Activated CD8-positive, alpha-beta memory T cell treated with anti-CD3 and anti-CD28 coated beads for 36 hours (primary cell): ENCODE data around the gene BID. TPM values are rescaled to one million over a fixed set of nuclear protein-coding genes. Genes with fewer than 3 reads are reported as not detected.

ENCODE experiments used
- CTCF ChIA-PET: fragments of 350-600 bp; sonication (Branson Sonifier 250); formaldehyde crosslinking; loops from one replicate; lab custom pipeline; 2021; ENCODE audit warnings: antibody characterized with exemption; lab: Charles Lee
- POLR2A ChIA-PET: fragments of 350-600 bp; sonication (Branson Sonifier 250); formaldehyde crosslinking; loops from one replicate; lab custom pipeline; 2021; ENCODE audit warnings: antibody characterized with exemption; lab: Charles Lee
- total RNA-seq, 2 experiments: library from RNA; stranded (reverse); gene quantifications; one replicate each; pipeline ENCODE4 v1.2.3, GENCODE V29; 2021

BID gene
- total RNA-seq: 10 to 100 TPM; 13.6 to 15.8 TPM

GRCh38 chr22:17774206-17774925 lies at the start of gene BID:
Gene BID, minus strand, starts transcription at chr22:17774469. Its CDS starts 24,353 bp downstream, at chr22:17750116.
- ChIA-PET POLR2A (no interaction called here), CTCF (interaction anchor here (1.3 to 3.3 kb wide), 2 partner anchors 11 to 32 kb away, joined by 4 to 13 read pairs; no protein-coding TSS in a partner anchor)

GRCh38 chr22:17823964-17824363 lies 49.7 kb upstream of the BID start:
- ChIA-PET CTCF (no interaction called here), POLR2A (no interaction called here)

- ChIA-PET POLR2A (no interaction called here), CTCF (no interaction called here)
These were observed 49.0 kb upstream of the BID start for GRCh38 chr22:17823226-17823625.

- POLR2A ChIA-PET: no interaction called here
- CTCF ChIA-PET: interaction anchor here (0.9 kb wide), 1 partner anchor 8 kb away, joined by 4 read pairs; no protein-coding TSS in a partner anchor
These were observed 47.8 kb upstream of the BID start for GRCh38 chr22:17822087-17822486.

- ChIA-PET POLR2A (no interaction called here), CTCF (interaction anchor here (0.9 kb wide), 1 partner anchor 9 kb away, joined by 4 read pairs; no protein-coding TSS in a partner anchor)
These were observed 46.7 kb upstream of the BID start for GRCh38 chr22:17820879-17821439.

GRCh38 chr22:17818649-17819048 lies 44.4 kb upstream of the BID start:
- ChIA-PET CTCF (interaction anchor here (0.5 to 1.3 kb wide), 3 partner anchors 10 to 210 kb away, joined by 3 to 4 read pairs (median 4); no protein-coding TSS in a partner anchor), POLR2A (no interaction called here)

- CTCF ChIA-PET: interaction anchor here (0.5 to 1.2 kb wide), 2 partner anchors 10 to 209 kb away, joined by 3 to 4 read pairs; no protein-coding TSS in a partner anchor
- POLR2A ChIA-PET: no interaction called here
These were observed 43.9 kb upstream of the BID start for GRCh38 chr22:17818180-17818579.

- POLR2A ChIA-PET: no interaction called here
- CTCF ChIA-PET: no interaction called here
These were observed 43.3 kb upstream of the BID start for GRCh38 chr22:17817511-17818065.

- ChIA-PET POLR2A (no interaction called here), CTCF (no interaction called here)
These were observed 42.8 kb upstream of the BID start for GRCh38 chr22:17817079-17817478.

GRCh38 chr22:17816649-17817048 lies 42.4 kb upstream of the BID start:
- POLR2A ChIA-PET: no interaction called here
- CTCF ChIA-PET: interaction anchor here (1.8 kb wide), 1 partner anchor 30 kb away, joined by 4 read pairs; no protein-coding TSS in a partner anchor

GRCh38 chr22:17815703-17816254 lies 41.5 kb upstream of the BID start:
- ChIA-PET POLR2A (no interaction called here), CTCF (interaction anchor here (0.9 to 1.8 kb wide), 2 partner anchors 15 to 29 kb away, joined by 3 to 4 read pairs; no protein-coding TSS in a partner anchor)

GRCh38 chr22:17814830-17815229 lies 40.6 kb upstream of the BID start:
- POLR2A ChIA-PET: no interaction called here
- CTCF ChIA-PET: interaction anchor here (0.9 to 1.8 kb wide), 2 partner anchors 16 to 28 kb away, joined by 3 to 4 read pairs; no protein-coding TSS in a partner anchor

- ChIA-PET CTCF (no interaction called here), POLR2A (no interaction called here)
These were observed 39.8 kb upstream of the BID start for GRCh38 chr22:17814084-17814483.

GRCh38 chr22:17811119-17811518 lies 36.9 kb upstream of the BID start:
- POLR2A ChIA-PET: no interaction called here
- CTCF ChIA-PET: no interaction called here

GRCh38 chr22:17810570-17811116 lies 36.4 kb upstream of the BID start:
- ChIA-PET POLR2A (no interaction called here), CTCF (no interaction called here)

GRCh38 chr22:17808693-17809403 lies 34.6 kb upstream of the BID start:
- CTCF ChIA-PET: no interaction called here
- POLR2A ChIA-PET: no interaction called here

- CTCF ChIA-PET: no interaction called here
- POLR2A ChIA-PET: no interaction called here
These were observed 33.5 kb upstream of the BID start for GRCh38 chr22:17807578-17808410.

GRCh38 chr22:17807086-17807485 lies 32.8 kb upstream of the BID start:
- ChIA-PET CTCF (no interaction called here), POLR2A (no interaction called here)
